ENCODE results near the gene PTPRJ. TPM values are rescaled to one million over a fixed set of nuclear protein-coding genes. Genes with fewer than 3 reads are reported as not detected.

Gene PTPRJ
- total RNA-seq, 1 donor from 2014 or later, result 98.5 TPM

DNA sequence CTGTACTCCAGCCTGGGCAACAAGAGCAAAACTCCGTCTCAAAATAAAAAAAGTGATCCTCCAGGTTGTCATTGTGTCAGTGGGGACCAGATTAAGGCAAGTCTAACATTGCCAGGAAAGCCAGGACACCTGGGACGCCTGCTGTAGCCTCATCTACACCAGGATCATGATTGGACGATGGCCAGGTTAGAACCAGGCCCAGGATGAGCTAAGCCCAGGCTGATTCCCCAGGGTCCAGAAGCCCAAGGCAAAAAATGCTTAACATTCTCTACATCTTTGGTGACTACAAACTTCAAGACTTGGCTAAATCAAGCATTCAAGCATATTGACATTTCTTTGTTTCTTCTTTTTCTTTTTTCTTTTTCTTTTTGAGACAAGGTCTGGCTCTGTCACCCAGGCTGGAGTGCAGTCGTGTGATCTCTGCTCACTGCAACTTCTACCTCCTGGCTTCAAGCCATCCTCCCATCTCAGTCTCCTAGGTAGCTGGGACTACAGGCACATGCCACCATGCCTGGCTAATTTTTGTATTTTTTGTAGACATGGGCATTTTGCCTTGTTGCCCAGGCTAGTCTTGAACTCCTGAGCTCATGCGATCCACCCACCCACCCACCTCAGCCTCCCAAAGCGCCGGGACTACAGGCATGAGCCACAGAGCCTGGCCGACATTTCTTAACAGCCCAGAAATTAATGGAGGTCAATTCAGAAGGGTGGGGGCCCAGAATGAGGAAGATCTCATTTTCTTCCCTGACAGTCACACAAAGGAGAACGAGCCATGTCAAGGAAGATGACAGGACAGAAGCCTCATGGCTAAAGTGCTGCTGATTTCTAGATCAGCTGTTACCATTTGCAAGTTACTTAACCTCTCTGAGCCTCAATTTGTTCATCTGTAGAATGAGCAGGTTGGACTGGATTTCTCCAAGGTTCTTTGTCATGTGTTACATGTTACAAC, 12.5 kb upstream of the PTPRJ start:
- intact Hi-C loops (cut with micrococcal nuclease), result no loop called here

DNA sequence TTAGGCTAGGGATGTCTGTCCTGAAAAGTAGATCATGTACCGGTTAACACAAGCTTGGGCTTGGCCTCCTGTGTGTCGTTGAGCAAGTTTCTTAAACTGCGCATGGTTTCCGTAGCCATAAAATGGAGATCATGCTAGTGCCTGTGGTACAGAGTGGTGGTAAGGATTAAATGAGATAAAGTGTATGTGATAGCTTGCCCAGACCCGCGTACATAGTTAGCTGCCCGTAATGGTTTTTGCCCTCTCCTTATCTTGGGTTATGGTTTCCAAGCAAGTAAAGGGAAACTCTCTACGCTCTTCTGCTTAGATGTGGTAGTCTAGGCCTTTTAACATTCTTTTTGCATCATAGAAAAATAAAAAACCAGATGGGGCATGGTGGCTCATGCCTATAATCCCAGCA, 11.0 kb upstream of the PTPRJ start:
- intact Hi-C loops (cut with micrococcal nuclease), result no loop called here

DNA sequence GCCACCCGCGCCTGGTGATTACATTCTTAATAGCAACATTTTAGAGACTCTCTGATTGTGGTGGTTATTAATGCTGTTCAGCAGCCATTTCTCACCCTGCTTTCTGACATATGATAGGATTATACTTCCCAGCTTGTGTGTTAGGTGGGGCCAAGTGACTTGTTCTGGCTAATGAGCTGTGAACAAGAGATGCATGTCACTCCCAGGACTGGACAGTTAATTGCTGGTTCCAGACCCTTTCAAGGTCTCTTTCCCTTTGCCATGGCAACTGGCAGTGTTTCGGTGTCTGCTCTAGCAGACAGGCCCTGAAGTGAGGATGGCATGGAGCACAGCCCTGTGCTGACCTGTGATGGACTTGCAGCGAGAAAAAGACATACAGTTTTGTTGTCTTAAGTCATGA, 8.9 kb upstream of the PTPRJ start:
- intact Hi-C loops (cut with micrococcal nuclease), result no loop called here

DNA sequence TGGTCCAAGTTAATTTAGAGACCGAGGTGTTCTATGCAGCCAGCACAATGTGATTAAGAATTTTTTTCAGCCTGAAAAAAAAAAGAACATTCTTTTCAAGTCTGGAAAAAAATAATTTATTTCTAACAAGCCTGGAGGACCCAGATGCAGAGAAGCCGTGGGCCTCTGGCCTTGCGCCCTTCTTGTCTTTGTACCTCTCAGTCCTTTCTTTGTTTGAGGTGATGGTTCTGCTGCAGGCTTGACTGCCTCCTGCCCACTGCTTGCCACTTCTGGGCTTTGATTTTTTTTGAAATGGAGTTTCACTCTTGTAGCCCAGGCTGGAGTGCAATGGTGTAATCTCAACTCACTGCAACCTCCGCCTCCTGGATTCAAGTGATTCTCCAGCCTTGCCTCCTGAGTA, 7.2 kb upstream of the PTPRJ start:
- intact Hi-C loops (cut with micrococcal nuclease), result no loop called here

DNA sequence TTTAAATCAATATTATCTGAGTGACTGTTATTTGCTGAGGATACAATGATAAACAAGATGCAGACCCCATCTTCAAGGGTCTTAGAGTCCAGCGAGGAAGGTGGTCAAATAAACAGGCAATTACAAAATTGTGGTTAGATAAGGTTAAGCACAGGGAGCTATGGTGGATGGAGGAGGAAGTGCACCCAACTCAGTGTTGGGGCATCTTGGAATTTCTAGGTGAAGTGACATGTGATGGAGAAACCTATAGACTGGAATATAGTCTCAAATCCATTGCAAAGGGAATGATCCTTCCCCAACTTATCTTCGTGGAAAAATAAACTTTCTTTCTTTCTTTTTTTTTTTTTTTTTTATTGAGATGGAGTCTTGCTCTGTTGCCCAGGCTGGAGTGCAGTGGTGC, 3.4 kb upstream of the PTPRJ start:
- intact Hi-C loops (cut with micrococcal nuclease), result no loop called here

DNA sequence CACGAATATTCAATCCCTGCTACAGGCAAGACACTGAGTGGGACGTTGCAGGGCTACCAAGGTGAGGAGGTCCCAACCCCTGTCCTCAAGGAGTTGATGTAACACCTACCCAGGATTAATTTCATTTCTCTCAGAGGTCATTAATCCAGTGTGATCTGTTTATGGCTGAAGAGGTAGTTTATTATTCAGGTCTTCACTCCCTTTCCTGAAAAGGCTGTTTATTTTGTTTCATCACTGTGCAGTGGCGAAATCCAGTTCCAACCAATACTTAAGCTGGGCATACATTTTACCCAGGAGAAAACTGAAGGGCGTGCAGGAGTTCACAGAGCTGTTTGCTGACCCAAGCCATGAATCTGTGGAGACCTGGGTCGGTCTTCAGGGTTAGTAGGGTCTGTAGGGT, 2.7 kb upstream of the PTPRJ start:
- intact Hi-C loops (cut with micrococcal nuclease), result no loop called here

DNA sequence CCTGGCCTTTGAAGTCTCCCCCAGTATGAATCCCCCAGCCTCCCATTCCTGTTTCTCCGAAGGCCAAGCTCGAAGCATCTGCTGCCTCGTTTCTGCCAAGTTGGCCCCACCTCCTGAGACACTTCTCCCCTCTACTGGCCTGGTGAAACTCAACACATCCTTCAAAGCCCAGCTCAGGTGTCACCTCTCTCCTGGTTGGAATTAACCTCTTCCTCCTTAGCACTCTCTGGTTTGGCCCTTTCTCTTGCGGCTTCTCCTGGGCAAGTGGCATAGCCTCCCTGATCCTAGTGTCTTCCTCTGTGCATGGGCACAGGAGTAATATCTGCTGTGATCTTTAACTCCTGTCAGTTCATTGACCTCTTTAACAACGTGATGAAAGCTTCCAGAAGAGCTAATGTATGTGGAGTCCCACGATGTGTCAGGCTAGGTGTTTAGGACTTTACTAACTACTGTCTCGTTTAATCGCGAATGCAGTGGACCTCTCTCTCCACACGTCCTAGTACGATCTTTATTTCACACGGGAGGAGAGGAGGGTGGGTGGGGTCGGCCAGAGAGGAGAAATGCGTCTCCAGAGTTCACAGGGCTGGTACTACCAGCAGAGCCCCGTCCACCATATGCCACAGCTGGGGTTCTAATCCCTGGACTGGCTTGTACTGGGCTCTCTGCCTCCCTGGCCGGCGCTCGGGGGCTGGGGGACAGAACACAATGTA, 826 bp upstream of the PTPRJ start:
- intact Hi-C loops (cut with micrococcal nuclease), result loop anchor here (2.0 kb wide), 1 partner anchor 29 kb away; no protein-coding TSS in a partner anchor

- intact Hi-C loops (cut with micrococcal nuclease), result loop anchor here (2.0 kb wide), 1 partner anchor 30 kb away; no protein-coding TSS in a partner anchor
Observed at GRCh38 chr11:47980907-47981621, 705 bp downstream of the PTPRJ start.

- intact Hi-C loops (cut with micrococcal nuclease), result loop anchor here (2.0 kb wide), 1 partner anchor 31 kb away; no protein-coding TSS in a partner anchor
Observed at GRCh38 chr11:47981667-47982404, 1.5 kb downstream of the PTPRJ start.

DNA sequence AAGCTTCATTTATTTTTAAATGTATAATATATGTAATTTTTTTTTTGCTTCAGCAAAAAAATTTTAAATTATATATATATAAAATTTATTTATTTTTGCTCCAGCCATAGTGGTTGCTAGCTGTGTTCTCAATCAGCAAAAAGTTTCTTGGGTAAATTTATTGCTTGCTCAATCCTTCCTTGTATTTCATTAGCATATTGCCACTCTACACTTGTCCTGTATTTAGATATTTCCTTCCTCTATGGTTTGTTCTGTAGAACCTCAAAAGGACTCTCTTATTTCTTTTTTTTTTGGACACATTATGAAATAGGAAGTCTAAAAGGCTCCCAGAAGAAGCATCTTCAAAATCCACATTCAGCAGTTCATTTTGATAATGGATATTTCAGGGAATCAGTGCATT, 2.3 kb downstream of the PTPRJ start:
- intact Hi-C loops (cut with micrococcal nuclease), result loop anchor here (1.0 kb wide), 5 partner anchors 19 to 127 kb away; no protein-coding TSS in a partner anchor

DNA sequence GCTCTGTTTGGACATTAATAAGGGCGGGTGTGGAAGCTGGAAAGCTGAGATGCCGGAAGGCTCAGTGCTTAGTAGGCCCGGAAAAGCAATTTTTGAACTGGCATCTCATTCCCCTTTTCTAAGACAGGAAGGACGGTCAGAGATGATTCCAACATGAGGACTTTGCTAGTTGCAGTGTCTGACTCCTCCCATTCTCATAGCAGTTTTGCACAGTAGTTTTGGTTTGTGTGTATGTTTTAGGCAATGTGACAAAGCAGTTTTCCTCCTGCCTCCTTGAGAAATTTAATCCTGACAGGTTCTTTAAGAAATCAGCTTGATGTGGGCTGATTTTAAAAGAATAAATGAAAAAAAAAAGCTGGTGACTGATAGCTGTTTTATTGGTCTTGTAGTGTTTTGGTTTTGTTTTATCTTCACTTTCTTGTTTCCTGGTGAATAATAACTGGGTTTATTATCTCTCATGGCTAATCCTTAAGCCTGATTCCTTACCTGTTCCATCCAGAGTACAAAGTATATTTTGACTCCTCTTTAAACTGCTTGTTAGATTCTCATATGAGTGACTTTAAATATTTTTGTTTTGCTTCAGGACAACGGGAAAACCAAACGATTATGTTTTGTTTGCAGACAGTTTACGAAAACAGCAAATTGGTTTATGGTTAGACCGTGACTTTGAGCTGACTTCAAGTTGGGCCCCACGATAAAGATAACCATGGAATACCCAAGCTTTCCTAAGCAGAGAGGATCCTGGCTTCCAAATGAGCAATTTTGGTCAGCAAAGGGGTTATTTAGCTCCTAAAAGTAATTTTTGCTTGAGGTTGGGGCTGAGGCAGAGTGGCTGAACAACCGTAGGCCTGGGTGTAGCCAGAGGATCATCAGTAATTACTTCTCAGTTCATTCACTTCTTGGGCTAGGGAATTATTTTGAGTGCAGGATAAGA, 3.4 kb downstream of the PTPRJ start:
- intact Hi-C loops (cut with micrococcal nuclease), result loop anchor here (1.0 kb wide), 5 partner anchors 18 to 126 kb away; no protein-coding TSS in a partner anchor

GRCh38 chr11:47986219-47986618, 5.9 kb downstream of the PTPRJ start:
- intact Hi-C loops (cut with micrococcal nuclease), result no loop called here

DNA sequence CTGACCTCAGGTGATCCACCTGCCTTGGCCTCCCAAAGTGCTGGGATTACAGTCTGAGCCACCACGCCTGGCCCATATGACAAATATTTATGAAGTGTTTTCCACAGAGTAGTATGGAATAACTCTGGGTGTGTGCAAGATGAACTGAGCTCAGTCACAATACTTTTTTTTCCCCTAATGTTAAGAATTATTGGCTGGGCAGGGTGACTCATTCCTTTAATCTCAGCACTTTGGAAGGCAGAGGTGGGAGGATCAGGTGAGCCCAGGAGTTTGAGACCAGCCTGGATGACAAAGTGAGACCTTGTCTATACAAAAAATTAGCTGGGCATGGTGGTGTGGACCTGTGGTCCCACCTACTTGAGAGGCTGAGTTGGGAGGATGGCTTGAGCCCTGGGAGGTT, 6.4 kb downstream of the PTPRJ start:
- intact Hi-C loops (cut with micrococcal nuclease), result no loop called here

- intact Hi-C loops (cut with micrococcal nuclease), result no loop called here
Observed at GRCh38 chr11:47987310-47987709, 7.0 kb downstream of the PTPRJ start.

DNA sequence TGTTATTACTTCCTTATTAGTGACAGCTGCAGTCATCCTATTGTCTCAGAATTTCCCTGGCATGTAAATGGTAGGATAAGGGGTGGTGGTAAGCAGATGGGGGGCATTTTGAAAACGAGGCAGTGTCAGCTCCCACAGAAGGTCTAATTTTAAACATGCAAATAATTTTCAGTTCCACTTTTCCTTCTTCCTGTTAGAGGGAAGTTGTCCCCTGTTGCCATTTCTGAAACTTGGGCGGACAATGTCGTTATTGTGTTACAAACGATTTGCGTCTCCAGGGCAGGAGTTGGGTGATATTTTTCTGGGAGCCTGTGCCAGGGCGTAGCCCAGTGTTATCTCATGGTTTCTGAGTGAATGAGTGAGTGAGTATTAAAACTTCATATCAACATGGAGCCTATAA, 7.4 kb downstream of the PTPRJ start:
- intact Hi-C loops (cut with micrococcal nuclease), result no loop called here

GRCh38 chr11:47989779-47990178, 9.4 kb downstream of the PTPRJ start:
- intact Hi-C loops (cut with micrococcal nuclease), result no loop called here

DNA sequence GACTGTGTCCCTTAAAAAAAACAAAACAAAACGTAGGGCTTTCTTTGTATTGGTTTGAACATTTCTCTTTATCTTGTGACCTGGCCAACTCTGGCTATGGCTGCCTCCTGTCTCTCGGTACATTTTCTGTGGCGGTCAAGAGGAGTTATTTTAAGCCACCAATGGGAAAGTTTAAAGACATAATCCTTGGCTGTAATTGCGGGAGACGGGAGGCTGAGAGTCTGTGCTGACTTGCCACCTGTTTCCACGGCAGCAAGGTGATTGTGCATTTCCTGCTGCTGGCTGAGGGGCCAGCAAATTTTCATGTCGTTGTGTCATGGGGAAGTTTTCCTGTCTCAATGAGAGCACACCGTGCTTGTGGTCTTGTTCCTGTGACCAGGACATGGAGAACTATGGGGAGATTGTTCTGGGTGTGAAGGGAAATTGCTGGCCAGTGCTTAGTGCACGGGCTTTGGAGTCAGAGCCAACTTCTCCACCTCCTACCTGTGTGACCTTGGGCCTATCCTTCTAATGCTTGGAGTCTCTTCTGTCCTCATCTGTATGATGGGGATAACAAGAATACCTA, 11.0 kb downstream of the PTPRJ start:
- intact Hi-C loops (cut with micrococcal nuclease), result loop anchor here (1.0 kb wide), 1 partner anchor 8 kb away; no protein-coding TSS in a partner anchor

DNA sequence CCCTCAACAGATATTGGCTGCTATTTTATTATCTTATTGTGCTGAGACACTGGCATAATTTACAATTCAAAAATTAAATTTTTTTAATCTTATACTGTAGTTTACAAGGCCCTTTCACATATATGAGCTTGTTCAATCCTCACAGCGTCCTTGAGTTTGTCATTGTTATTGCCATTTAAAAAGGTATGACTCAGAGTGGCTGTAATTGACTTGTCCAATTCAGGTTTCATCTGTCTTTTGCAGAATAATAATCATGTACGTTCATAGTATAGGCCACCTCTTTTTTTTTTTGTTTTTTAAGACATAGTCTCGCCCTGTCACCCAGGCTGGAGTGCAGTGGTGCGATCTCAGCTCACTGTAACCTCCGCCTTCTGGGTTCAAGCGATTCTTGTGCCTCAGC, 11.5 kb downstream of the PTPRJ start:
- intact Hi-C loops (cut with micrococcal nuclease), result loop anchor here (1.0 kb wide), 1 partner anchor 7 kb away; no protein-coding TSS in a partner anchor
